ENCODE measurements around the gene ZFR2. TPM values are rescaled to one million over a fixed set of nuclear protein-coding genes. Genes with fewer than 3 reads are reported as not detected.

ZFR2 gene
- total RNA-seq, 4 donors from 2014 or later: not detected

DNA sequence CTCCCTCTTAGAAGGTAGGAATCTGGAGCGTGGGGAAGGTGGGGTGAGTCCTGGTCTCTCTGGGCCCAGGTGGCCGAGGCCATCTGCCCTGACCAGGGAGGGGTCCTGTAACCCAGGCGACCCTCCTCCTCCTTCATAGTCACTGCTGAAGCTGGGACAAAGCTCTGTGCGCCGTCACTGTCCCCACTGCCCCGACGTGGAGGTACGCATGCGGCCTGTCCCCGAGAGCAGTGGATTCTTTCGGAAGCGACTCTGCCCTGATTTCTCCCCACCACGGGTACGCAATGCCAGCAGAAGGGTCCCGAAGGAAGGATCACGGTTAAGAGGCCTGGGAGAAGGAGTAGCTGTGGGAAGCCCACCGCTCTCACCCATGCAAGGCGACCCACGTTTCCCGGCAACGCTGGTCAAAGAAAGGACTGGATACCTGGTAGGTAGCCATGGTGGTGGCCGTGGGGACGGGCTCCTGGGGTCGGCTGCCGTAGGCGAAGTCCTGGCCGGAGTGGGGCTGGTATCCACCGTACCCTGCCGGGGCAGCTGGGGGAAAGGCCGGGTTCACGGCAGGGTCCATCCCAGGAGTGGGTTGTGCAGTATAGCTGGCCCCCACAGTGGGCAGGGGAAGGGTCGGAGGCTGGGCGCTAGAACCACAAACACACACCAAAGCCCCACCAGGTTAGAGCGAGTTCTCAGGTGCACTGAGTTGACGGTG lies 34.3 kb downstream of the ZFR2 start:
- no peak for TF ChIP-seq CTCF (IDR thresholded peaks at IDR 0.05; ENCODE audit: low read depth)

- no peak for TF ChIP-seq CTCF (IDR thresholded peaks at IDR 0.05; ENCODE audit: low read depth)
Measured at GRCh38 chr19:3833578-3834348, 35.1 kb downstream of the ZFR2 start.

GRCh38 chr19:3832001-3832400 lies 36.8 kb downstream of the ZFR2 start:
- no peak for TF ChIP-seq CTCF (IDR thresholded peaks at IDR 0.05; ENCODE audit: low read depth)

DNA sequence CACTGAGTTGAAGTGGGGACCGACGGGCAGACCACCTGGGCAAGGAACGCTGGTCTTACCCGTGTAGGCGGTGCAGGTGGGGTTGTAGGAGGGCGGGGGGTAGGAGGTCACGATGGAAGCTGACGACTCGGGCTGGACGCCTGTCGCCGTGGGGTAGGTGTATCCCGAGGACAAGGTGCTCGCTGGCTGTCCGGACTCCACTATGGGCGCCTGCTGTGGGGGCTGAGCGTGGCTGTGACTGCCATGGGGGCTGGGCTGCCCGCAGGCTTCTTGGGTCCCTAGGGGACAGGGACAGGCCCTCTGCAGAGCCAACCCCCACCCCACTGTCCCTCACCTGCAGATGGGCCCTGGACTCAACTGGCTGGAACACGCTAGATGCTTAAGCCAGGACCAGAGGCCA lies 37.2 kb downstream of the ZFR2 start:
- TF ChIP-seq CTCF (IDR thresholded peaks at IDR 0.05; ENCODE audit: low read depth): no peak

GRCh38 chr19:3830621-3831589 lies 37.9 kb downstream of the ZFR2 start:
- TF ChIP-seq CTCF (IDR thresholded peaks at IDR 0.05; ENCODE audit: low read depth): no peak

DNA sequence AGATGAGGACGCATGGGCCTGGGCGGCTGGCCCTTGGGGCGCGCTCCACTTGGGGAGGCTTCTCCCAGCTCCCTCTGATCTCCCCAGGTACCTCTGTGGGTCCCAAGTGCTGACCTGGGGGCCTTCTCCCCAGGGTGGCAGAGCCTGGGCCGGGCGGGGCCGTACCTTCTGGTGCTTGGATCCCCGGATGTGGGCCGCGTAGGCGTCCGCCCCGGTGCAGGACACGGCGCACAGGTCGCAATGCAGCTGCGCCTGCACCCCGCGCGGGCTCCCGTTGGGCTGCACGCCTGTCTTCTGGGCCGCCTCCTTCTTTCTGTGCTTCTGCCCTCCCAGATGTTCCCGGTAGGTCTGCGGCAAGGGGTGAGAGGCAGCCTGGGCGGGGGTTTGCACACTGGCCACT lies 41.5 kb downstream of the ZFR2 start:
- TF ChIP-seq CTCF (IDR thresholded peaks at IDR 0.05; ENCODE audit: low read depth): no peak

Data from subcutaneous adipose tissue (tissue), 4 donors.